ENCODE measurements around the gene SIL1. TPM values are rescaled to one million over a fixed set of nuclear protein-coding genes. Genes with fewer than 3 reads are reported as not detected.

Gene SIL1
- total RNA-seq, 1 experiment from 2014 or later: 10.7 TPM

- TF ChIP-seq ATF6 (CRISPR knock-in tag; IDR thresholded peaks at IDR 0.05) (no peak), ZNF416 (CRISPR knock-in tag; IDR thresholded peaks at IDR 0.05) (no peak), GRHL2 (CRISPR knock-in tag; IDR thresholded peaks at IDR 0.05; ENCODE audit: insufficient replicate concordance, severe bottlenecking) (no peak)
These were observed 26.3 kb downstream of the SIL1 start (continued) for GRCh38 chr5:139171779-139172404.

GRCh38 chr5:139167952-139168720, 30.0 kb downstream of the SIL1 start:
- POLR2A ChIA-PET: no interaction called here
- H3K27me3 Mint-ChIP-seq (ENCODE audit: low read depth): no peaks in the 10 kb centered on the region; the same call in 1 of the 2 replicates
- H3K9me3 Mint-ChIP-seq: peaks cover 11% of the 10 kb centered on the region
- no peak overlapping the region for H3K4me3 Mint-ChIP-seq
- ATAC-seq (peak; percentile 61; the same call in 1 of the 2 replicates), DNase-seq (ENCODE audit: low spot score) (no peak)
- CTCF ChIA-PET: no interaction called here
- H3K36me3 Mint-ChIP-seq: peaks cover 11% of the 10 kb centered on the region
- H3K27ac Mint-ChIP-seq: peak overlapping the region; percentile 50
- peaks cover 5% of the 10 kb centered on the region for H3K4me1 Mint-ChIP-seq
- TF ChIP-seq ZNF396 (CRISPR knock-in tag; IDR thresholded peaks at IDR 0.05; ENCODE audit: borderline replicate concordance) (no peak), ZNF219 (CRISPR knock-in tag; IDR thresholded peaks at IDR 0.05; ENCODE audit: borderline replicate concordance) (no peak), GRHL2 (CRISPR knock-in tag; IDR thresholded peaks at IDR 0.05; ENCODE audit: insufficient replicate concordance, severe bottlenecking) (no peak), ZNF512 (CRISPR knock-in tag; IDR thresholded peaks at IDR 0.05; ENCODE audit: borderline replicate concordance) (no peak)

GRCh38 chr5:139167533-139167932, 30.6 kb downstream of the SIL1 start:
- Mint-ChIP-seq H3K4me1 (peaks cover 10% of the 10 kb centered on the region), H3K36me3 (peaks cover 11% of the 10 kb centered on the region), H3K4me3 (no peak overlapping the region), H3K9me3 (peaks cover 9% of the 10 kb centered on the region), H3K27me3 (ENCODE audit: low read depth) (no peaks in the 10 kb centered on the region; the same call in 1 of the 2 replicates), H3K27ac (no peak overlapping the region)
- DNase-seq (ENCODE audit: low spot score): no peak
- POLR2A ChIA-PET: no interaction called here
- ATAC-seq: no peak
- CTCF ChIA-PET: no interaction called here
- no peak for TF ChIP-seq ELF4 (CRISPR knock-in tag; IDR thresholded peaks at IDR 0.05; ENCODE audit: low read depth)
- no peak for TF ChIP-seq HMGXB4 (CRISPR knock-in tag; IDR thresholded peaks at IDR 0.05)
- TF ChIP-seq PREB (CRISPR knock-in tag; IDR thresholded peaks at IDR 0.05; ENCODE audit: borderline replicate concordance): no peak
- TF ChIP-seq RELA (CRISPR knock-in tag; IDR thresholded peaks at IDR 0.05; ENCODE audit: borderline replicate concordance): no peak
- no peak for TF ChIP-seq USF1 (CRISPR knock-in tag; IDR thresholded peaks at IDR 0.05)
- no peak for TF ChIP-seq MLX (CRISPR knock-in tag; IDR thresholded peaks at IDR 0.05)
- TF ChIP-seq MAX (CRISPR knock-in tag; IDR thresholded peaks at IDR 0.05): no peak
- no peak for TF ChIP-seq ZNF219 (CRISPR knock-in tag; IDR thresholded peaks at IDR 0.05; ENCODE audit: borderline replicate concordance)
- TF ChIP-seq ZSCAN18 (CRISPR knock-in tag; IDR thresholded peaks at IDR 0.05): no peak
- no peak for TF ChIP-seq ZNF138 (CRISPR knock-in tag; conservative IDR thresholded peaks at IDR 0.05)
- no peak for TF ChIP-seq GABPB1 (CRISPR knock-in tag; IDR thresholded peaks at IDR 0.05)
- no peak for TF ChIP-seq GTF2I (CRISPR knock-in tag; conservative IDR thresholded peaks at IDR 0.05)
- TF ChIP-seq ZNF671 (CRISPR knock-in tag; IDR thresholded peaks at IDR 0.05): no peak
- TF ChIP-seq JAZF1 (CRISPR knock-in tag; IDR thresholded peaks at IDR 0.05): no peak
- TF ChIP-seq MXD4 (CRISPR knock-in tag; IDR thresholded peaks at IDR 0.05; ENCODE audit: borderline replicate concordance): no peak
- no peak for TF ChIP-seq ZNF416 (CRISPR knock-in tag; IDR thresholded peaks at IDR 0.05)
- no peak for TF ChIP-seq ZNF121 (CRISPR knock-in tag; IDR thresholded peaks at IDR 0.05)

Measured in WTC11 (cell line).